GM12892 (cell line): Measurements from ENCODE around the gene NACC2.
"Not testable (repeated sequence)": the region's sequence is repeated elsewhere in the genome, so short reads cannot be mapped to it uniquely, and the experiment has no call there.

Experiments
- POLR2A ChIP-seq: IDR thresholded peaks from 2 replicates; pipeline ENCODE4 v1.6.1; 2011; ENCODE audit warnings: low read depth, low read length, control low read depth
- TAF1 ChIP-seq: IDR thresholded peaks from 2 replicates; pipeline ENCODE4 v1.6.1; 2011; ENCODE audit warnings: low read depth, mild to moderate bottlenecking, control low read depth, low read length, borderline replicate concordance

DNA sequence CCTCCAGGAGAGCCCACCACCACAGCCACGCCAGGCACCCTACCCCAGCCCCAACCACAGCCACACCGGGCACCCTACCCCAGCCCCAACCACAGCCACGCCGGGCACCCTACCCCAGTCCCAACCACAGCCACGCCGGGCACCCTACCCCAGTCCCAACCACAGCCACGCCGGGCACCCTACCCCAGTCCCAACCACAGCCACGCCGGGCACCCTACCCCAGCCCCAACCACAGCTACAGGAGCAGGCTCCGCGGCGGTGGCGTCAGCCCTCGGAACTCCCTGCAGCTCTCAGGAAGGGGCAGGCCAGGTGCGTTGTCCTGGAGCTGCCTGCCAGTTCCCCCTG lies 128.2 kb downstream of the NACC2 start:
- not testable (repeated sequence) for TF ChIP-seq POLR2A, TAF1
